A673 (cell line): ENCODE data around the gene SMU1. TPM values are rescaled to one million over a fixed set of nuclear protein-coding genes. Genes with fewer than 3 reads are reported as not detected.

Source experiments
- BruUV-seq: library from RNA; stranded (reverse); fragments of 400-500 nt; replicated peaks from 2 replicates; lab custom pipeline; 2021; lab: Mats Ljungman, UMichigan
- CTCF ChIA-PET: fragments of 300-600 bp; sonication (Branson Sonifier 250); formaldehyde crosslinking; loops from one replicate; lab custom pipeline; 2022; ENCODE audit warnings: antibody characterized with exemption; lab: Charles Lee
- POLR2A ChIA-PET: fragments of 300-600 bp; sonication (Branson Sonifier 250); formaldehyde crosslinking; loops from one replicate; lab custom pipeline; 2022; ENCODE audit warnings: antibody characterized with exemption; ENCODE audit not compliant: low non-redundant PET; lab: Charles Lee
- DNase-seq: peaks from one replicate; pipeline ENCODE4 v3.0.0-alpha.2; 2015; ENCODE audit warnings: low spot score
- H3K27ac ChIP-seq: fragments of 200-600 bp; sonication (generic); 2 replicates; pipeline ENCODE4 v1.5.1; 2016; ENCODE audit warnings: mixed run types, low read depth, mild to moderate bottlenecking, mixed read lengths, antibody characterized with exemption, low read length; ENCODE audit not compliant: poor library complexity, severe bottlenecking
- H3K27me3 ChIP-seq: fragments of 200-600 bp; sonication (generic); replicated peaks from 2 replicates; pipeline ENCODE4 v1.6.1; 2017; ENCODE audit warnings: mixed run types, low read depth, mild to moderate bottlenecking, mixed read lengths, antibody characterized with exemption, low read length; ENCODE audit not compliant: insufficient read depth, poor library complexity
- H3K36me3 ChIP-seq: fragments of 200-600 bp; sonication (generic); 2 replicates; pipeline ENCODE4 v1.6.1; 2016; ENCODE audit warnings: mixed run types, mild to moderate bottlenecking, mixed read lengths, antibody characterized with exemption, low read length; ENCODE audit not compliant: insufficient read depth, poor library complexity, severe bottlenecking
- H3K4me1 ChIP-seq: fragments of 200-600 bp; sonication (generic); 2 replicates; pipeline ENCODE4 v1.6.1; 2017; ENCODE audit warnings: mixed run types, mild to moderate bottlenecking, mixed read lengths, antibody characterized with exemption, low read length; ENCODE audit not compliant: insufficient read depth, poor library complexity, severe bottlenecking
- H3K4me3 ChIP-seq: fragments of 200-600 bp; sonication (generic); 2 replicates; pipeline ENCODE4 v1.5.1; 2016; ENCODE audit warnings: low read depth, mixed run types, mild to moderate bottlenecking, mixed read lengths, low read length; ENCODE audit not compliant: poor library complexity, severe bottlenecking
- H3K9me3 ChIP-seq: fragments of 200-600 bp; sonication (generic); 2 replicates; pipeline ENCODE4 v1.6.1; 2016; ENCODE audit warnings: mixed run types, low read depth, mild to moderate bottlenecking, mixed read lengths, antibody characterized with exemption, low read length; ENCODE audit not compliant: poor library complexity, severe bottlenecking
- EZH2 ChIP-seq: fragments of 200-600 bp; sonication (generic); IDR thresholded peaks from 2 replicates; pipeline ENCODE4 v1.6.1; 2017; ENCODE audit warnings: borderline replicate concordance, low read depth, mild to moderate bottlenecking, mixed read lengths, antibody characterized with exemption, low read length; ENCODE audit not compliant: poor library complexity, severe bottlenecking
- intact Hi-C: fragments of 100-400 bp; cut with micrococcal nuclease; formaldehyde crosslinking; loops from one replicate; pipeline ENCODE4 v1.10.0; 2022; ENCODE audit not compliant: unreplicated experiment
- total RNA-seq: library from RNA; stranded (reverse); gene quantifications from 2 replicates; pipeline ENCODE4 v1.2.3, GENCODE V29; 2021
- TF ChIP-seq, protein P1 (sequence below): fragments of 300-800, 200-600 bp; sonication (generic); conservative IDR thresholded peaks from 2 replicates; pipeline ENCODE4 v1.5.1; 2017; ENCODE audit warnings: low read depth, mild to moderate bottlenecking, antibody characterized with exemption, low read length, moderate library complexity, mixed read lengths

SMU1 gene
- total RNA-seq, 1 experiment from 2014 or later, result 31.2 TPM

DNA sequence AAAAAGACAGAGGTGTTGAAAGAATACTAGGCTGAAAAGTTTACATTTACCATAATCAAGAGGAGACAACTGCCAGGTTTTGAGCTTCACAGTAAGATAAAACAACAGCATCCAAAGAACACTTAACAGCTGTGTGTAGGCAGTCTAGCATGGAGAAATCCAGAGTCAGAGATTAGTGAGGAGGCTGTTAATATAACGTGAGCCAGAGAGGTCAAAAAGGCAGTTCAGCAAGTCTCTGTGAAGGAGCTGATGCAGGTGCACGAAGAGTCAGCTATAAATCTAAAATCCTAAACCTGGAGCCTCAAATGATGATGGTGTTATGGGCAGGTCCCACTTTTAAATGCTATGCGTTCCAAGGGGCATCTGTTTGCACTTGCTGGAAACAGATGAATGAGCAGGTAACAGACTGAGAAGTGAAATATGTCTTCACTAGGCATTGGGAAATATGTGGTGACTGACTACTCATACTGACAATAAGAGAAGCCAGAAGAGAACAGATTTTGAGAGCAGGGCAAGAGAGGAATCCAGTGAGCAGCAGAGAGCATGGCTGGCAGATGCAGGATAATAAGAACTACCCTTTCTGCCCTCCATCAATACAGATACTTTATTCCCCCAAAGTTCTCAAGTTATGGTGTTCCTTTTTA, 83.8 kb downstream of the SMU1 start:
- H3K4me1 ChIP-seq, result no peaks in the 10 kb centered on the region
- CTCF ChIA-PET, result no interaction called here
- H3K9me3 ChIP-seq, result no peaks in the 10 kb centered on the region
- H3K4me3 ChIP-seq, result no peak overlapping the region
- TF ChIP-seq, protein P1, sequence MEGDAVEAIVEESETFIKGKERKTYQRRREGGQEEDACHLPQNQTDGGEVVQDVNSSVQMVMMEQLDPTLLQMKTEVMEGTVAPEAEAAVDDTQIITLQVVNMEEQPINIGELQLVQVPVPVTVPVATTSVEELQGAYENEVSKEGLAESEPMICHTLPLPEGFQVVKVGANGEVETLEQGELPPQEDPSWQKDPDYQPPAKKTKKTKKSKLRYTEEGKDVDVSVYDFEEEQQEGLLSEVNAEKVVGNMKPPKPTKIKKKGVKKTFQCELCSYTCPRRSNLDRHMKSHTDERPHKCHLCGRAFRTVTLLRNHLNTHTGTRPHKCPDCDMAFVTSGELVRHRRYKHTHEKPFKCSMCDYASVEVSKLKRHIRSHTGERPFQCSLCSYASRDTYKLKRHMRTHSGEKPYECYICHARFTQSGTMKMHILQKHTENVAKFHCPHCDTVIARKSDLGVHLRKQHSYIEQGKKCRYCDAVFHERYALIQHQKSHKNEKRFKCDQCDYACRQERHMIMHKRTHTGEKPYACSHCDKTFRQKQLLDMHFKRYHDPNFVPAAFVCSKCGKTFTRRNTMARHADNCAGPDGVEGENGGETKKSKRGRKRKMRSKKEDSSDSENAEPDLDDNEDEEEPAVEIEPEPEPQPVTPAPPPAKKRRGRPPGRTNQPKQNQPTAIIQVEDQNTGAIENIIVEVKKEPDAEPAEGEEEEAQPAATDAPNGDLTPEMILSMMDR, result no peak
- no peak for TF ChIP-seq EZH2
- peaks cover 14% of the 10 kb centered on the region for H3K36me3 ChIP-seq
- DNase-seq, result no peak
- POLR2A ChIA-PET, result no interaction called here
- intact Hi-C loops, result no loop called here
- no peaks in the 10 kb centered on the region for H3K27me3 ChIP-seq
- BruUV-seq, result no TSS peak
- no peak overlapping the region for H3K27ac ChIP-seq

- Histone ChIP-seq H3K4me1 (no peaks in the 10 kb centered on the region), H3K4me3 (no peak overlapping the region), H3K27ac (no peak overlapping the region), H3K36me3 (peaks cover 21% of the 10 kb centered on the region), H3K9me3 (no peaks in the 10 kb centered on the region), H3K27me3 (no peaks in the 10 kb centered on the region)
- intact Hi-C loops, result no loop called here
- TF ChIP-seq EZH2, result no peak
- TF ChIP-seq, protein P1, result no peak
- BruUV-seq, result no TSS peak
- DNase-seq, result no peak
- ChIA-PET CTCF (no interaction called here), POLR2A (no interaction called here)
These were observed 84.4 kb downstream of the SMU1 start for GRCh38 chr9:32991897-32992594.

Other genes with a start within 250 kb of the SMU1 start
- 48.5 and 51.6 TPM in 2 replicates for gene APTX, start 75.0 kb downstream of the SMU1 start, total RNA-seq
- gene DNAJA1, start 51.4 kb downstream of the SMU1 start, total RNA-seq, result 296 and 373 TPM in 2 replicates
- gene B4GALT1, start 90.7 kb upstream of the SMU1 start, total RNA-seq, result 31.0 and 32.0 TPM in 2 replicates
- gene SPINK4, start 163.5 kb upstream of the SMU1 start, total RNA-seq, result not detected in 2 replicates
- 48.4 and 52.7 TPM in 2 replicates for gene BAG1, start 188.0 kb upstream of the SMU1 start, total RNA-seq
- gene CHMP5, start 188.4 kb upstream of the SMU1 start, total RNA-seq, result 74.4 and 74.6 TPM in 2 replicates
- 36.3 and 40.0 TPM in 2 replicates for gene NFX1, start 213.8 kb upstream of the SMU1 start, total RNA-seq